Mesenteric fat pad (tissue), 1 donor: Measurements from ENCODE around the gene CYYR1. TPM values are rescaled to one million over a fixed set of nuclear protein-coding genes. Genes with fewer than 3 reads are reported as not detected.

ENCODE experiments used
- DNase-seq: peaks from one replicate; pipeline ENCODE4 v3.0.0-alpha.2; 2020; ENCODE audit warnings: low spot score
- total RNA-seq: library from RNA; stranded (reverse); fragmentation: NEBNext Ultra II Directional; extraction: Animal tissue kit (Norgen Biotek cat#: 25700); gene quantifications from one replicate; pipeline ENCODE4 v1.2.1, GENCODE V29; 2021
- donor health status: DM: yes; HTN: yes; CAD: no.

CYYR1 gene
- total RNA-seq, 1 donor from 2014 or later: 26.0 TPM

GRCh38 chr21:26438976-26439375 lies 134.1 kb downstream of the CYYR1 start:
- DNase-seq: no peak

- no peak for DNase-seq
These were observed 135.6 kb downstream of the CYYR1 start for GRCh38 chr21:26437326-26438009.

GRCh38 chr21:26433386-26433785 lies 139.7 kb downstream of the CYYR1 start:
- no peak for DNase-seq

- DNase-seq: no peak
These were observed 140.7 kb downstream of the CYYR1 start for GRCh38 chr21:26432410-26432809.

GRCh38 chr21:26425576-26425975 lies 147.5 kb downstream of the CYYR1 start:
- DNase-seq: no peak

GRCh38 chr21:26423511-26423910 lies 149.6 kb downstream of the CYYR1 start:
- no peak for DNase-seq

GRCh38 chr21:26422706-26423105 lies 150.4 kb downstream of the CYYR1 start:
- DNase-seq: no peak

- no peak for DNase-seq
These were observed 150.9 kb downstream of the CYYR1 start for GRCh38 chr21:26422138-26422537.

- no peak for DNase-seq
These were observed 151.4 kb downstream of the CYYR1 start for GRCh38 chr21:26421724-26422123.
